OCI-M2 (cell line): ENCODE data around the gene VRTN.
"Not testable (repeated sequence)": the region's sequence is repeated elsewhere in the genome, so short reads cannot be mapped to it uniquely, and the experiment has no call there.

Experiments
- DNase-seq: peaks from one replicate; lab custom pipeline; 2025; ENCODE audit not compliant: unreplicated experiment; lab: John Stamatoyannopoulos, UW

Gene VRTN

GRCh38 chr14:74349757-74350156 lies 1.5 kb downstream of the VRTN start:
- no peak for DNase-seq

- no peak for DNase-seq
Observed at GRCh38 chr14:74350211-74350927, 2.1 kb downstream of the VRTN start.

- DNase-seq, result no peak
Observed at GRCh38 chr14:74350928-74351323, 2.7 kb downstream of the VRTN start.

GRCh38 chr14:74356892-74357575 lies 8.8 kb downstream of the VRTN start:
- no peak for DNase-seq

GRCh38 chr14:74357585-74357984 lies 9.3 kb downstream of the VRTN start:
- DNase-seq, result no peak

- DNase-seq, result no peak
Observed at GRCh38 chr14:74358176-74358829, 10.0 kb downstream of the VRTN start.

GRCh38 chr14:74360163-74360562 lies 11.9 kb downstream of the VRTN start:
- no peak for DNase-seq

GRCh38 chr14:74362361-74362915 lies 14.2 kb downstream of the VRTN start:
- DNase-seq, result peak; percentile 41

- no peak for DNase-seq
Observed at GRCh38 chr14:74364271-74364880, 16.1 kb downstream of the VRTN start.

GRCh38 chr14:74368026-74368425 lies 19.8 kb downstream of the VRTN start:
- no peak for DNase-seq

GRCh38 chr14:74368441-74368840 lies 20.2 kb downstream of the VRTN start:
- no peak for DNase-seq

- no peak for DNase-seq
Observed at GRCh38 chr14:74377976-74378690, 29.9 kb downstream of the VRTN start.

GRCh38 chr14:74380172-74380571 lies 31.9 kb downstream of the VRTN start:
- DNase-seq, result no peak

GRCh38 chr14:74380845-74381244 lies 32.6 kb downstream of the VRTN start:
- no peak for DNase-seq

- DNase-seq, result not testable (repeated sequence)
Observed at GRCh38 chr14:74381571-74381970, 33.3 kb downstream of the VRTN start.

GRCh38 chr14:74382231-74382630 lies 34.0 kb downstream of the VRTN start:
- DNase-seq, result no peak

GRCh38 chr14:74389980-74390379 lies 41.7 kb downstream of the VRTN start:
- no peak for DNase-seq

- not testable (repeated sequence) for DNase-seq
Observed at GRCh38 chr14:74390505-74390904, 42.2 kb downstream of the VRTN start.

GRCh38 chr14:74391479-74391878 lies 43.2 kb downstream of the VRTN start:
- no peak for DNase-seq

- no peak for DNase-seq
Observed at GRCh38 chr14:74392616-74393570, 44.6 kb downstream of the VRTN start.
